Adrenal gland (tissue), 12 donors: ENCODE measurements around the gene PDE3A. TPM values are rescaled to one million over a fixed set of nuclear protein-coding genes. Genes with fewer than 3 reads are reported as not detected.

Source experiments
- DNase-seq, 7 donors: peaks; one replicate each; pipeline ENCODE4 v3.0.0-alpha.2; 2019 to 2020
- H3K27ac ChIP-seq, 5 donors: fragments of 200-600 bp; sonication (generic) in 4 of 5; 1 replicate in 3 of 5; 2 replicates in 2 of 5; pipeline versions ENCODE4 v1.5.1 to v1.8.0; 2016 to 2020; ENCODE audit warnings: mild to moderate bottlenecking in 1 of 5
- H3K27me3 ChIP-seq: fragments of 200-600 bp; 2 replicates; pipeline ENCODE4 v1.8.0; 2021
- H3K36me3 ChIP-seq, 2 donors: fragments of 200-600 bp; replicated peaks in 1 of 2; 1 replicate in 1 of 2; 2 replicates in 1 of 2; pipeline versions ENCODE4 v1.5.1 to v1.8.0; 2018 to 2022
- H3K4me1 ChIP-seq, 2 donors: fragments of 200-600 bp; replicated peaks in 1 of 2; 1 replicate in 1 of 2; 2 replicates in 1 of 2; pipeline versions ENCODE4 v1.5.1 to v1.8.0; 2018 to 2021
- H3K4me3 ChIP-seq, 4 donors: fragments of 200-600 bp; sonication (generic) in 3 of 4; one replicate each; pipeline ENCODE4 v1.5.1; 2016 to 2018
- H3K9me3 ChIP-seq, 3 donors: fragments of 200-600 bp; sonication (generic) in 1 of 3; replicated peaks in 1 of 3; 1 replicate in 2 of 3; 2 replicates in 1 of 3; pipeline versions ENCODE4 v1.5.1 to v1.8.0; 2016 to 2021
- CTCF ChIP-seq, 6 experiments: fragments of 450-650 bp in 4 of 6; fragments of 200-600 bp in 2 of 6; sonication (generic) in 1 of 6; IDR thresholded peaks; 1 replicate in 5 of 6; 2 replicates in 1 of 6; pipeline versions ENCODE4 v1.5.1 to v1.8.0; 2016 to 2021; ENCODE audit warnings: antibody characterized with exemption in 6 of 6, mild to moderate bottlenecking in 2 of 6, moderate library complexity in 1 of 6
- POLR2A ChIP-seq, 2 donors: fragments of 450-650 bp; IDR thresholded peaks; one replicate each; pipeline ENCODE4 v1.6.1; 2017; ENCODE audit warnings: antibody characterized with exemption in 2 of 2, mild to moderate bottlenecking in 2 of 2, moderate library complexity in 1 of 2
- WGBS, 4 donors: extraction: QIAGEN DNeasy Blood & Tissue Kit in 2 of 4; methylation state at CpG; one replicate each; pipeline versions ENCODE4 v1.1.5 to v1.1.7; 2013 to 2017; 5-methylcytosine and 5-hydroxymethylcytosine counted together
- intact Hi-C, 2 donors: fragments of 100-400 bp; cut with DNase I; formaldehyde crosslinking; loops; one replicate each; pipeline versions ENCODE4 v1.14.1 to v1.15.0; 2022 to 2023
- polyA plus RNA-seq, 3 donors: library from polyadenylated mRNA; stranded (reverse); fragments of 200-250 nt in 2 of 3; fragments of 350-450 nt in 1 of 3; fragmentation: Illumina TruSeq in 1 of 3; extraction: RNeasy Lipid Tissue Mini Kit (QIAGEN cat#74804) in 1 of 3; gene quantifications; one replicate each; pipeline ENCODE4 v1.2.3, GENCODE V29; 2013 to 2014
- total RNA-seq, 9 donors: library from RNA; depleted of rRNA in 4 of 9; stranded (reverse); fragments of >200 nt in 4 of 9; fragments of 120-200 nt in 1 of 9; fragmentation: NEBNext Ultra II Directional in 1 of 9; extraction: Animal tissue kit (Norgen Biotek cat#: 25700) in 1 of 9; gene quantifications; one replicate each; pipeline versions ENCODE4 v1.1.0 to v1.2.4, GENCODE V29; 2013 to 2023
- donor health status: healthy with polysubstance abuse.
- donor health status: Bipolar disorder and iron deficiency.
- donor health status: DM: yes; HTN: yes; CAD: no.
- donor health status: DM: no; HTN: no; CAD: no.
- donor health status: DM: no; HTN: no; CAD: no.
- donor health status: DM: yes; HTN: yes; CAD: no.

The PDE3A gene
- total and polyA plus RNA-seq, 12 donors, result 0.61 to 4.6 (median 1.4) TPM

- no peak for DNase-seq
- Histone ChIP-seq H3K4me1 (no peaks in the 10 kb centered on the region), H3K27me3 (no peaks in the 10 kb centered on the region), H3K9me3 (no peaks in the 10 kb centered on the region), H3K4me3 (no peak overlapping the region), H3K36me3 (no peaks in the 10 kb centered on the region), H3K27ac (no peak overlapping the region)
- 70 to 76% (median 72%) methylated on average over 4 of the region's 4 CpGs for WGBS, 4 donors
- intact Hi-C loops, result no loop called here
- TF ChIP-seq CTCF (IDR thresholded peaks at IDR 0.05), result no peak
- TF ChIP-seq POLR2A (IDR thresholded peaks at IDR 0.05), result no peak
Observed at GRCh38 chr12:20364501-20364900, 3.8 kb upstream of the PDE3A start.

- H3K4me1 ChIP-seq, result peaks cover 0 to 3% of the 10 kb centered on the region in 2 donors
- no peak for DNase-seq
- 64 to 69% (median 68%) methylated on average over 2 of the region's 2 CpGs for WGBS, 4 donors
- no peak overlapping the region for H3K4me3 ChIP-seq
- H3K9me3 ChIP-seq, result no peaks in the 10 kb centered on the region
- no peaks in the 10 kb centered on the region for H3K36me3 ChIP-seq
- no peak overlapping the region for H3K27ac ChIP-seq
- intact Hi-C loops, result no loop called here
- TF ChIP-seq CTCF (IDR thresholded peaks at IDR 0.05) (no peak), POLR2A (IDR thresholded peaks at IDR 0.05) (no peak)
- H3K27me3 ChIP-seq, result peaks cover 5% of the 10 kb centered on the region
Observed at GRCh38 chr12:20366776-20367409, 1.4 kb upstream of the PDE3A start.

- peak overlapping the region in 1 of 5 donors; percentile 74 for H3K27ac ChIP-seq
- 7 to 16% (median 14%) methylated on average over 3 of the region's 3 CpGs for WGBS, 4 donors
- DNase-seq, result no peak
Observed at GRCh38 chr12:20367583-20368113, 689 bp upstream of the PDE3A start.

More at GRCh38 chr12:20367583-20368113, 689 bp upstream of the PDE3A start:
- Histone ChIP-seq H3K27me3 (peaks cover 5% of the 10 kb centered on the region), H3K4me3 (peak overlapping the region in 2 of 4 donors; percentile 26 to 68), H3K9me3 (no peaks in the 10 kb centered on the region), H3K4me1 (peaks cover 0 to 3% of the 10 kb centered on the region in 2 donors), H3K36me3 (no peaks in the 10 kb centered on the region)
- no peak for TF ChIP-seq POLR2A (IDR thresholded peaks at IDR 0.05)
- no peak for TF ChIP-seq CTCF (IDR thresholded peaks at IDR 0.05)
- intact Hi-C loops, result no loop called here
